Lower lobe of right lung (tissue), 2 donors: ENCODE data around the gene MYEOV. TPM values are rescaled to one million over a fixed set of nuclear protein-coding genes. Genes with fewer than 3 reads are reported as not detected.
A peak's percentile ranks its signal among the peaks of the same experiment; 100 is the strongest.

ENCODE experiments used
- ATAC-seq, 2 donors: fragments of 200-7000 bp; cut with Tn5 transposase; one replicate each; pipeline ENCODE4 v1.9.1; 2020 to 2022; ENCODE audit warnings: mild to moderate bottlenecking in 2 of 2, moderate library complexity in 2 of 2
- DNase-seq: peaks from one replicate; pipeline ENCODE4 v3.0.0-alpha.2; 2020
- H3K27ac ChIP-seq: fragments of 200-600 bp; one replicate; pipeline ENCODE4 v1.8.0; 2022
- H3K27me3 ChIP-seq: fragments of 200-600 bp; one replicate; pipeline ENCODE4 v1.8.0; 2022; ENCODE audit warnings: low read depth
- H3K36me3 ChIP-seq: fragments of 200-600 bp; one replicate; pipeline ENCODE4 v1.8.0; 2022; ENCODE audit warnings: mild to moderate bottlenecking
- H3K4me1 ChIP-seq: fragments of 200-600 bp; one replicate; pipeline ENCODE4 v1.8.0; 2022
- H3K4me3 ChIP-seq: fragments of 200-600 bp; one replicate; pipeline ENCODE4 v1.8.0; 2022; ENCODE audit warnings: mild to moderate bottlenecking
- H3K9me3 ChIP-seq: fragments of 200-600 bp; one replicate; pipeline ENCODE4 v1.8.0; 2022
- intact Hi-C: fragments of 100-400 bp; cut with DNase I; formaldehyde crosslinking; loops from one replicate; pipeline ENCODE4 v1.11.0; 2022
- total RNA-seq: library from RNA; stranded (reverse); fragmentation: NEBNext Ultra II Directional; extraction: Animal tissue kit (Norgen Biotek cat#: 25700); gene quantifications from one replicate; pipeline ENCODE4 v1.2.1, GENCODE V29; 2021
- TF ChIP-seq, protein P1 (sequence below): fragments of 200-600 bp; IDR thresholded peaks from one replicate; pipeline ENCODE4 v1.8.0; 2022; ENCODE audit warnings: antibody characterized with exemption, mild to moderate bottlenecking
- donor health status: DM: no; HTN: yes; CAD: no; lungs with severe emphysema.

The MYEOV gene
- total RNA-seq, 1 donor from 2014 or later: 1.2 TPM

DNA sequence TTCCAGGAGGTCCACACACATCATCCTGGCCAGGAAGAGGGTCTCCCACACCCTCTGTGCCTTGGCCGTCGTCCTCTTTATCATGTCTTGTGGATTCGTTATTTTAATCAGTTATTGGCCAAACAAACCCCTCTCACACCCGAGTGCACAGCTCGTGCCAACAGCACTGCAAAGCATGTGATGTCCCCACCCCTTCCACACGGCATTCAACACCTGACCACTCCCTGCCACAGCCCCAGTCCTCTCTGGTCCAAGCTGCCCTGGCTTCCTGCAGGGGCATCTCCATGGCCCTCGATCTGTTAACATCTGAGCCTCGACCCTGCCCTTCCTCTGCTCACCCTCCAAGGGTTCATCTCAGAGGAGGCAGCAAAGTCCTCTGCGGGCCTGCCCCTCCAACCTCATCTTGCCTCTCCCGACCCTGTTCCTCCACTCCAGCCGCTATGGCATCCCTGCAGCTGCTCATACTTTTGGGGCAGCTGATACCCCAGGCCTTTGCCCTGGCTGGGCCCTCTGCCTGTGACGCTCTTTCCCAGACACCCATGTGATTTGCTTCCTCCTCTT, 14.0 kb downstream of the MYEOV start:
- Histone ChIP-seq H3K36me3 (no peaks in the 10 kb centered on the region), H3K9me3 (no peaks in the 10 kb centered on the region), H3K27me3 (no peaks in the 10 kb centered on the region), H3K27ac (no peak overlapping the region), H3K4me3 (no peak overlapping the region), H3K4me1 (peaks cover 24% of the 10 kb centered on the region)
- ATAC-seq: no peak
- intact Hi-C loops: no loop called here
- TF ChIP-seq, protein P1, sequence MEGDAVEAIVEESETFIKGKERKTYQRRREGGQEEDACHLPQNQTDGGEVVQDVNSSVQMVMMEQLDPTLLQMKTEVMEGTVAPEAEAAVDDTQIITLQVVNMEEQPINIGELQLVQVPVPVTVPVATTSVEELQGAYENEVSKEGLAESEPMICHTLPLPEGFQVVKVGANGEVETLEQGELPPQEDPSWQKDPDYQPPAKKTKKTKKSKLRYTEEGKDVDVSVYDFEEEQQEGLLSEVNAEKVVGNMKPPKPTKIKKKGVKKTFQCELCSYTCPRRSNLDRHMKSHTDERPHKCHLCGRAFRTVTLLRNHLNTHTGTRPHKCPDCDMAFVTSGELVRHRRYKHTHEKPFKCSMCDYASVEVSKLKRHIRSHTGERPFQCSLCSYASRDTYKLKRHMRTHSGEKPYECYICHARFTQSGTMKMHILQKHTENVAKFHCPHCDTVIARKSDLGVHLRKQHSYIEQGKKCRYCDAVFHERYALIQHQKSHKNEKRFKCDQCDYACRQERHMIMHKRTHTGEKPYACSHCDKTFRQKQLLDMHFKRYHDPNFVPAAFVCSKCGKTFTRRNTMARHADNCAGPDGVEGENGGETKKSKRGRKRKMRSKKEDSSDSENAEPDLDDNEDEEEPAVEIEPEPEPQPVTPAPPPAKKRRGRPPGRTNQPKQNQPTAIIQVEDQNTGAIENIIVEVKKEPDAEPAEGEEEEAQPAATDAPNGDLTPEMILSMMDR: no peak
- no peak for DNase-seq

DNA sequence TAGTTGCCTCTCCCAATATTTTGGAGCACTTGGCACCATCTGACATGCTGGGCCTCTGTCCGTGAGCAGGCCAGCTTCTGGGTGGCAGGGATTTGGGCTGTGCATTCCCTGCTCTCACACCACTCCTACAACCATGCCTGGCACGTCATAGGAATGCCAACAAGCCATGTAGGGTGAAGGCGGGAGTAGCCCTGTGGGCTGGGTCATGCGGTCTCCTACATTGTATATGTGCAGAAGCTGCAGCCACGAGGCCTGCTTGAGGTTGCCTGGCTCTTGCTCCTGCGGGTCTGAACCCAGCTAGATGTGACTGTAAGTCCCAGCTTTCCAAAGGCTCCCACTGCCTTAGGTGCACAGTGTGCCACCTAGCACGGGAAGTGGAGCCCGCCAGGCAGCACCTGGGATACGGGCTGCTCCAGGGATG, 14.5 kb downstream of the MYEOV start:
- no peak overlapping the region for H3K27ac ChIP-seq
- no peaks in the 10 kb centered on the region for H3K9me3 ChIP-seq
- no peaks in the 10 kb centered on the region for H3K27me3 ChIP-seq
- no peak overlapping the region for H3K4me3 ChIP-seq
- H3K4me1 ChIP-seq: peaks cover 26% of the 10 kb centered on the region
- no peaks in the 10 kb centered on the region for H3K36me3 ChIP-seq
- ATAC-seq (peak in 1 of 2 donors; percentile 46), DNase-seq (no peak)
- intact Hi-C loops: no loop called here
- TF ChIP-seq, protein P1: no peak

DNA sequence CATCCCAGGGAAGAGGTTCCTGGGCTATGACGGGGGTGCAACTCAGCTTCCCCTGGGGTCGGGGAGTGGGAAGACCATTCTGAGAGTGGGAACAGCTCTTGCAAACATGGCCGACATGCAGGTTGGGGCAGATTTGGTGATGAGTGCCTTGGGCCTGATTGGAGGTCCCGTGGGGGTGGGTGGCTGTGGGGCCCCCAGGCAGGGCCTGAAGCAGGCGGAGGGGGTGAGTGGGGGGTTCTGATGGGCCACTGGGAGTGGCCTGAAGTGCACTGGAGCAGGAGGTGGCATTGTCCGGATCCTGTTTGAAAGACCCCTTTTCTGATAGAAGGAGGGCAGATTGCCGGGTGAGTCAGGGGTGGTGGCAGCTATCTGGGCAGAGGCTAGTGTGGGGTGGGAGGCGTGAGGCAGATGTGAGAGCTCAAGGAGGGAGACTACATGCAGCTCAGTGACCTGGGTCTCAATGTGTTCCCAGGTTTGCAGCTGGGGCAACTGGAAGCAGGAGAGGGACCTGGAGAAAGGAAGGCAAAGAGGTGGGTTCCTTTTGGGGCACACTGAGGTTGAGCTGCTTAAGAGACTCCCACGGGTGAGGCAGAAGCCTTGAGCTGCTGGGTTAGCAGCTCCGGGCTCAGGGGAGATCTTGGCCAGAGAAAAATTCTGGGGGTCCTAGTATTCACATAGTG, 15.1 kb downstream of the MYEOV start:
- intact Hi-C loops: no loop called here
- TF ChIP-seq, protein P1: no peak

DNA sequence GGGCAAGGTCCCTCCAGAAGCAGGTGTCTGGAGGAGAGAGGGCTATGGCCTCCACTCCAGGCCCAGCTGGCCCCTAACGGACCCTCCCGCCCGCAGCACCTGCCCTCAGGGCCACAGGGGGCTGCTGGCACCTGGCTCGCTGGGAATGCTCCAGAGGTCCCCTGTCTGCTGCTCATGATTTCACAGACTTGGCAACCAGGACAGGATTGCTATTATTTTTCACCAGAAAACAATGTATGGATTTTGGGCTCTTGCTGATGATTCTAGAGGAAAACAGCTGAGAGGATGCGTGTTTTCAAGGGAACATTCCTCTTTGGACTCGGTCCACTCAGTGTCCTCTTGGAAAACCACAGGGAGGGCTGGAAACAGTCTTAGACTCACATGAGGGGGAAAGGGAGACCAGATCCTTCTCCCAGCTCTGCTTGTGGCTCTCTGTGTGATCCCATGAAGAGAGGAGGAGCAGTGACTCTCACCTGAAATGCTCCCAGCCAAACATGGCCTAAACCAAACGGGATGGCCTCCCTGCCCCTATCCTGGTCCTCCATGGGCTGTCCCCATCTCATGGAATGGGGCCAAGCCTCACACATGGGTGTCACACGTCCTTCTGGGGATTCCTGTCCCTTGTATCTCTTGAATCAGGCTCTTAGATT, 15.8 kb downstream of the MYEOV start:
- intact Hi-C loops: no loop called here
- Histone ChIP-seq H3K27ac (no peak overlapping the region), H3K4me1 (peaks cover 26% of the 10 kb centered on the region), H3K4me3 (no peak overlapping the region), H3K9me3 (no peaks in the 10 kb centered on the region), H3K27me3 (no peaks in the 10 kb centered on the region), H3K36me3 (no peaks in the 10 kb centered on the region)
- DNase-seq (no peak), ATAC-seq (no peak)
- TF ChIP-seq, protein P1: no peak

More for the DNA sequence above, 15.1 kb downstream of the MYEOV start:
- H3K36me3 ChIP-seq: no peaks in the 10 kb centered on the region
- DNase-seq (no peak), ATAC-seq (no peak)
- no peak overlapping the region for H3K4me3 ChIP-seq
- no peak overlapping the region for H3K27ac ChIP-seq
- no peaks in the 10 kb centered on the region for H3K27me3 ChIP-seq
- H3K4me1 ChIP-seq: peaks cover 26% of the 10 kb centered on the region
- H3K9me3 ChIP-seq: no peaks in the 10 kb centered on the region

DNA sequence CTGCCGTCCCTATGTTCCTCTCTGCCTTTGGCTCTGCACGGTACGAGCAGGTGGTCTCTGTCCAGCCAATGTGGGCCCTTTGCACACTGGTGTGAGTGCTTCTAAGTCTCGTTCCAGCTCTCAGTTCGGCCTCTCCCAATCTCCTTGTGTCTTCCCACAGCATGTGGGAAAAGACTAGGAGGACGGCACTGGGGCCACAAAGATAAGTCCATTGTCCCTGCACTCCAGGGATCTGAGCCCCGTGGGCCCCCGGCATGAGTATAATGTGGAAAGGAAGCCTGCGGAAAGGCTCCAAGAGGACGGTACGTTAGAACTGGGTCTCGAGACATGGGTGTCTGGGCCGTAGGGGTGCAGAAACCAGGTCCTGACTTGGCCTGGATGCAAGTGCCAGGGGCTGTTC, 16.4 kb downstream of the MYEOV start:
- H3K36me3 ChIP-seq: no peaks in the 10 kb centered on the region
- no peaks in the 10 kb centered on the region for H3K27me3 ChIP-seq
- H3K27ac ChIP-seq: no peak overlapping the region
- TF ChIP-seq, protein P1: no peak
- intact Hi-C loops: no loop called here
- no peak overlapping the region for H3K4me3 ChIP-seq
- peaks cover 26% of the 10 kb centered on the region for H3K4me1 ChIP-seq
- no peak for DNase-seq
- no peak for ATAC-seq
- H3K9me3 ChIP-seq: no peaks in the 10 kb centered on the region
